ENCODE results near the gene SLC25A48.
A peak's percentile ranks its signal among the peaks of the same experiment; 100 is the strongest.

GRCh38 chr5:135883441-135883840 lies 49.0 kb downstream of the SLC25A48 start:
- TF ChIP-seq CTCF (conservative IDR thresholded peaks at IDR 0.05; ENCODE audit: low read length) = peak; percentile 57
- TF ChIP-seq EZH2phosphoT487 (IDR thresholded peaks at IDR 0.05; ENCODE audit: borderline replicate concordance) = no peak
